Left lung (tissue), 10 donors: Measurements from ENCODE around the gene CAB39L. TPM values are rescaled to one million over a fixed set of nuclear protein-coding genes. Genes with fewer than 3 reads are reported as not detected.

Source experiments
- ATAC-seq: fragments of 200-7000 bp; cut with Tn5 transposase; one replicate; pipeline ENCODE4 v1.9.1; 2020; ENCODE audit warnings: moderate library complexity
- DNase-seq, 4 donors: peaks; one replicate each; pipeline ENCODE4 v3.0.0-alpha.2; 2013 to 2020
- H3K27ac ChIP-seq, 2 donors: fragments of 200-600 bp; sonication (generic) in 1 of 2; one replicate each; pipeline versions ENCODE4 v1.5.0 to v1.8.0; 2020 to 2021
- H3K27me3 ChIP-seq, 2 donors: fragments of 200-600 bp; sonication (generic) in 1 of 2; one replicate each; pipeline versions ENCODE4 v1.5.0 to v1.8.0; 2020 to 2021
- H3K36me3 ChIP-seq, 2 donors: fragments of 200-600 bp; sonication (generic) in 1 of 2; one replicate each; pipeline versions ENCODE4 v1.5.0 to v1.8.0; 2020 to 2021
- H3K4me1 ChIP-seq, 2 donors: fragments of 200-600 bp; one replicate each; pipeline ENCODE4 v1.8.0; 2021
- H3K4me3 ChIP-seq, 2 donors: fragments of 200-600 bp; sonication (generic) in 1 of 2; one replicate each; pipeline versions ENCODE4 v1.5.0 to v1.8.0; 2020 to 2021; ENCODE audit warnings: mild to moderate bottlenecking in 1 of 2
- H3K9me3 ChIP-seq, 2 donors: fragments of 200-600 bp; sonication (generic) in 1 of 2; one replicate each; pipeline versions ENCODE4 v1.5.0 to v1.8.0; 2020 to 2021
- CTCF ChIP-seq, 2 donors: fragments of 200-600 bp; sonication (generic) in 1 of 2; IDR thresholded peaks; one replicate each; pipeline versions ENCODE4 v1.5.0 to v1.8.0; 2021; ENCODE audit warnings: antibody characterized with exemption in 2 of 2
- intact Hi-C, 2 donors: fragments of 100-400 bp; cut with DNase I; formaldehyde crosslinking; loops; one replicate each; pipeline versions ENCODE4 v1.11.2 to v1.14.2; 2022
- polyA plus RNA-seq, 6 donors: library from polyadenylated mRNA; unstranded; fragments of 120-200 nt; gene quantifications; one replicate each; pipeline ENCODE4 v1.2.1, GENCODE V29; 2013; ENCODE audit not compliant: insufficient read length in 6 of 6
- total RNA-seq, 2 donors: library from RNA; stranded (reverse); fragmentation: NEBNext Ultra II Directional; extraction: Animal tissue kit (Norgen Biotek cat#: 25700); gene quantifications; one replicate each; pipeline ENCODE4 v1.2.1, GENCODE V29; 2021
- donor health status: DM: no; HTN: yes; CAD: no.
- donor health status: DM: no; HTN: no; CAD: no.

Gene CAB39L
- total and polyA plus RNA-seq, 8 donors, result 8.6 to 12.8 (median 10.1) TPM

- ATAC-seq, result peak; percentile 43
- peaks cover 0 to 23% of the 10 kb centered on the region in 2 donors for H3K36me3 ChIP-seq
- no peaks in the 10 kb centered on the region for H3K9me3 ChIP-seq
- TF ChIP-seq CTCF (IDR thresholded peaks at IDR 0.05), result no peak
- DNase-seq, result no peak
- intact Hi-C loops, result no loop called here
- no peak overlapping the region for H3K4me3 ChIP-seq
- H3K27me3 ChIP-seq, result no peaks in the 10 kb centered on the region
- H3K27ac ChIP-seq, result no peak overlapping the region
- H3K4me1 ChIP-seq, result peaks cover 0 to 8% of the 10 kb centered on the region in 2 donors
Measured at GRCh38 chr13:49457221-49457620, 13.4 kb upstream of the CAB39L start.

- Histone ChIP-seq H3K4me1 (peaks cover 0 to 8% of the 10 kb centered on the region in 2 donors), H3K4me3 (no peak overlapping the region), H3K27ac (no peak overlapping the region), H3K27me3 (no peaks in the 10 kb centered on the region), H3K9me3 (no peaks in the 10 kb centered on the region), H3K36me3 (peaks cover 0 to 18% of the 10 kb centered on the region in 2 donors)
- no peak for ATAC-seq
- TF ChIP-seq CTCF (IDR thresholded peaks at IDR 0.05), result no peak
- no peak for DNase-seq
- intact Hi-C loops, result no loop called here
Measured at GRCh38 chr13:49456156-49456555, 12.3 kb upstream of the CAB39L start.

- Histone ChIP-seq H3K4me3 (no peak overlapping the region), H3K9me3 (no peaks in the 10 kb centered on the region), H3K27ac (peak overlapping the region in 1 of 2 donors; percentile 3), H3K4me1 (peaks cover 0 to 8% of the 10 kb centered on the region in 2 donors), H3K27me3 (no peaks in the 10 kb centered on the region), H3K36me3 (peaks cover 0 to 8% of the 10 kb centered on the region in 2 donors)
- ATAC-seq (no peak), DNase-seq (no peak)
- intact Hi-C loops, result no loop called here
- TF ChIP-seq CTCF (IDR thresholded peaks at IDR 0.05), result no peak
Measured at GRCh38 chr13:49455007-49455398, 11.1 kb upstream of the CAB39L start.

- Histone ChIP-seq H3K27me3 (no peaks in the 10 kb centered on the region), H3K27ac (peak overlapping the region in 1 of 2 donors; percentile 3), H3K9me3 (no peaks in the 10 kb centered on the region), H3K36me3 (peaks cover 0 to 8% of the 10 kb centered on the region in 2 donors), H3K4me3 (no peak overlapping the region), H3K4me1 (peaks cover 0 to 8% of the 10 kb centered on the region in 2 donors)
- DNase-seq (no peak), ATAC-seq (no peak)
- intact Hi-C loops, result no loop called here
- TF ChIP-seq CTCF (IDR thresholded peaks at IDR 0.05), result no peak
Measured at GRCh38 chr13:49454388-49455006, 10.6 kb upstream of the CAB39L start.

GRCh38 chr13:49453465-49453864 lies 9.6 kb upstream of the CAB39L start:
- ATAC-seq, result no peak
- Histone ChIP-seq H3K27ac (peak overlapping the region in 1 of 2 donors; percentile 3), H3K36me3 (peaks cover 0 to 8% of the 10 kb centered on the region in 2 donors), H3K4me3 (no peak overlapping the region), H3K9me3 (no peaks in the 10 kb centered on the region), H3K4me1 (peaks cover 0 to 8% of the 10 kb centered on the region in 2 donors), H3K27me3 (no peaks in the 10 kb centered on the region)
- DNase-seq, result no peak
- intact Hi-C loops, result no loop called here
- no peak for TF ChIP-seq CTCF (IDR thresholded peaks at IDR 0.05)
